MM.1S (cell line): ENCODE data around the gene ZNF469.

ENCODE experiments used
- CTCF ChIP-seq: fragments of 300-600 bp; sonication (generic); IDR thresholded peaks from 2 replicates; pipeline ENCODE4 v1.5.1; 2016; ENCODE audit warnings: antibody characterized with exemption, low read length, mixed read lengths
- EZH2 ChIP-seq: fragments of 300-600 bp; sonication (generic); optimal IDR thresholded peaks from 2 replicates; pipeline ENCODE3; 2017; ENCODE audit warnings: low read depth, mild to moderate bottlenecking, antibody characterized with exemption, low read length, mixed read lengths

- TF ChIP-seq CTCF (no peak), EZH2 (no peak)
These were observed 9.9 kb downstream of the ZNF469 start for GRCh38 chr16:88392616-88393015.
